ENCODE measurements around the gene C5orf34. TPM values are rescaled to one million over a fixed set of nuclear protein-coding genes. Genes with fewer than 3 reads are reported as not detected.
"Not testable (repeated sequence)": the region's sequence is repeated elsewhere in the genome, so short reads cannot be mapped to it uniquely, and the experiment has no call there.

The C5orf34 gene
- total RNA-seq, 4 donors from 2014 or later, result 0.31 to 1.2 (median 0.91) TPM

DNA sequence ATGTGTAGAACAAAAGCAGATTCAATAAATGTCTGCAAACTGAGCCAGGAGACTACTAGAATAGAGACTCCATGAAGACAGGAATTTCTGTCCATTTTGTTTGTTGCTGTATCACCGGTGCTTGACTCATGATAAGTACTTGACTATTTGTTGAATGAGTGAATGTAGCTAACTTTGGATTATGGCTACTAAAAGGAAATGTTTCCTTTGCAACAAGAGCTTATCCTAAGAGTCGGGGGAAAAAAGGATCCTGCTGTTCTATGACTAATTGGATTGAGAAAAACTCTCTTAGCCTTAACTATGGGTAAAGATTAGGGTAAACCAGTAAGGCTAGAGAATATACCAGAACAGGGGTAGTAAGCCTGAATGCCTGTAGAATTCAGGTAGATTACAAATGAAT, 38.4 kb upstream of the C5orf34 start:
- Histone ChIP-seq H3K4me3 (no peak overlapping the region), H3K4me1 (peaks cover 6 to 83% (median 19%) of the 10 kb centered on the region in 3 donors), H3K27ac (no peak overlapping the region), H3K27me3 (no peaks in the 10 kb centered on the region), H3K36me3 (peaks cover 0 to 48% of the 10 kb centered on the region in 2 donors), H3K9me3 (no peaks in the 10 kb centered on the region)
- WGBS, 2 donors (ENCODE audit: low coverage in 1 of 2), result 59 to 69% methylated on average over 2 of the region's 2 CpGs
- TF ChIP-seq, protein P1, sequence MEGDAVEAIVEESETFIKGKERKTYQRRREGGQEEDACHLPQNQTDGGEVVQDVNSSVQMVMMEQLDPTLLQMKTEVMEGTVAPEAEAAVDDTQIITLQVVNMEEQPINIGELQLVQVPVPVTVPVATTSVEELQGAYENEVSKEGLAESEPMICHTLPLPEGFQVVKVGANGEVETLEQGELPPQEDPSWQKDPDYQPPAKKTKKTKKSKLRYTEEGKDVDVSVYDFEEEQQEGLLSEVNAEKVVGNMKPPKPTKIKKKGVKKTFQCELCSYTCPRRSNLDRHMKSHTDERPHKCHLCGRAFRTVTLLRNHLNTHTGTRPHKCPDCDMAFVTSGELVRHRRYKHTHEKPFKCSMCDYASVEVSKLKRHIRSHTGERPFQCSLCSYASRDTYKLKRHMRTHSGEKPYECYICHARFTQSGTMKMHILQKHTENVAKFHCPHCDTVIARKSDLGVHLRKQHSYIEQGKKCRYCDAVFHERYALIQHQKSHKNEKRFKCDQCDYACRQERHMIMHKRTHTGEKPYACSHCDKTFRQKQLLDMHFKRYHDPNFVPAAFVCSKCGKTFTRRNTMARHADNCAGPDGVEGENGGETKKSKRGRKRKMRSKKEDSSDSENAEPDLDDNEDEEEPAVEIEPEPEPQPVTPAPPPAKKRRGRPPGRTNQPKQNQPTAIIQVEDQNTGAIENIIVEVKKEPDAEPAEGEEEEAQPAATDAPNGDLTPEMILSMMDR (IDR thresholded peaks at IDR 0.05), result no peak
- TF ChIP-seq EP300 (IDR thresholded peaks at IDR 0.05) (no peak), POLR2AphosphoS5 (IDR thresholded peaks at IDR 0.05) (no peak), POLR2A (IDR thresholded peaks at IDR 0.05) (no peak)
- no peak for ATAC-seq

DNA sequence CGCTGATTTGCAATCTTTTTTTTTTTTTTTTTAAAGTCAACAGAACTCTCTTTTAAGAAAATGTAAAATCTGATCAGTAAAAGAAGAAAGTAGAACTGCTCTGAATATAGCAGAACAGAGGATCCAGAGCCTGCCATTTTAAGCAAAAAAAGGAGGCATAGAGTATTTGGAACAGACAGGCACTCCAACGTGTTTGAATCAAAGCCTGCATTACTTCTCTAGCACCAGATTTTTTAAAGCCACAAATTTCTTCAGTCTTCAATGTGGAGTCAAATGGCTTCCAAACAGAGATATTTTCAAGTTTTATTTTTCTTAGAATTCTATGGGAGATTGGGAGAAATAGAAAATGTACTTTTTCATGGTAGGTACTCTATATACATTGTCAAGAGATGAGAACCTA, 36.8 kb upstream of the C5orf34 start:
- H3K27ac ChIP-seq, result no peak overlapping the region
- no peaks in the 10 kb centered on the region for H3K9me3 ChIP-seq
- WGBS, 2 donors (ENCODE audit: low coverage in 1 of 2), result 51 to 60% methylated on average over 2 of the region's 2 CpGs
- H3K36me3 ChIP-seq, result peaks cover 3 to 62% of the 10 kb centered on the region in 2 donors
- TF ChIP-seq POLR2A (IDR thresholded peaks at IDR 0.05) (no peak), POLR2AphosphoS5 (IDR thresholded peaks at IDR 0.05) (no peak), EP300 (IDR thresholded peaks at IDR 0.05) (no peak)
- TF ChIP-seq, protein P1 (IDR thresholded peaks at IDR 0.05), result no peak
- H3K4me3 ChIP-seq, result no peak overlapping the region
- no peak for ATAC-seq
- H3K4me1 ChIP-seq, result peaks cover 6 to 81% (median 19%) of the 10 kb centered on the region in 3 donors
- H3K27me3 ChIP-seq, result no peaks in the 10 kb centered on the region

DNA sequence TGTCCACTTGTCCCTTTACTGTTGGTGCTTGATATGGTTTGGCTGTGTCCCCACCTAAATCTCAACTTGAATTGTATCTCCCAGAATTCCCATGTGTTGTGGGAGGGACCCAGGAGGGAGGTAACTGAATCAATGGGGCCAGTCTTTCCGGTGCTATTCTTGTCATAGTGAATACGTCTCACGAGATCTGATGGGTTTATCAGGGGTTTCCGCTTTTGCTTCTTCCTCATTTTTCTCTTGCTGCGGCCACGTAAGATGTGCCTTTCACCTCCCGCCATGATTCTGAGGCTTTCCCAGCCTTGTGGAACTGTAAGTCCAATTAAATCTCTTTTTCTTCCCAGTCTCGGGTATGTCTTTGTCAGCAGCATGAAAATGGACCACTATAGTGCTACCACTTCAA, 34.3 kb upstream of the C5orf34 start:
- H3K4me1 ChIP-seq, result peaks cover 2 to 64% (median 11%) of the 10 kb centered on the region in 3 donors
- H3K27me3 ChIP-seq, H3K9me3 ChIP-seq, H3K4me3 ChIP-seq, H3K27ac ChIP-seq, ATAC-seq: not testable (repeated sequence)
- H3K36me3 ChIP-seq, result peaks cover 8 to 82% of the 10 kb centered on the region in 2 donors
- 93 to 94% methylated on average over 5 to 8 of the region's 8 CpGs for WGBS, 2 donors (ENCODE audit: low coverage in 1 of 2)

DNA sequence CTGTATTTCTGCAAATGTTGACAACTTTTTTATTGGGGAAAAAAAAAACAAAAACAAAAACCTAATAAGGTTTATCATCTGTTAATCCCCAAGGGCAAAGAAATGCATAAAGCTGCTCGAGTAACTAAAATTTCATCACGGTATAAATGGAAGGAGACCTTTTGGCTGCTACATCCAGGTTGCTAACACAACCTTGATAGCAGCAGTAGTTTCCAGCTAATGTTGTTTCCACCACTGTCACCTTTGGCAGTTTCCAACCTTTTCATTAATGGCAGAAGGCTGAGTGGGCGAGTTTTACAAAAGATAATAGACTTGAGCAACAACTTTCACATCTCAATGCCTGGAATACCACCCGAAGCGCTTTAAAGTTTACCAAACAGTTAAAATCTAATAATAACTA, 33.4 kb upstream of the C5orf34 start:
- WGBS, 2 donors (ENCODE audit: low coverage in 1 of 2), result 49 to 80% methylated on average over 5 of the region's 5 CpGs
- ATAC-seq, result no peak
- Histone ChIP-seq H3K36me3 (peaks cover 8 to 78% of the 10 kb centered on the region in 2 donors), H3K4me1 (peaks cover 0 to 60% (median 4%) of the 10 kb centered on the region in 3 donors), H3K4me3 (no peak overlapping the region), H3K9me3 (no peaks in the 10 kb centered on the region), H3K27ac (no peak overlapping the region), H3K27me3 (no peaks in the 10 kb centered on the region)
- TF ChIP-seq, protein P1 (IDR thresholded peaks at IDR 0.05), result no peak
- no peak for TF ChIP-seq EP300 (IDR thresholded peaks at IDR 0.05)

DNA sequence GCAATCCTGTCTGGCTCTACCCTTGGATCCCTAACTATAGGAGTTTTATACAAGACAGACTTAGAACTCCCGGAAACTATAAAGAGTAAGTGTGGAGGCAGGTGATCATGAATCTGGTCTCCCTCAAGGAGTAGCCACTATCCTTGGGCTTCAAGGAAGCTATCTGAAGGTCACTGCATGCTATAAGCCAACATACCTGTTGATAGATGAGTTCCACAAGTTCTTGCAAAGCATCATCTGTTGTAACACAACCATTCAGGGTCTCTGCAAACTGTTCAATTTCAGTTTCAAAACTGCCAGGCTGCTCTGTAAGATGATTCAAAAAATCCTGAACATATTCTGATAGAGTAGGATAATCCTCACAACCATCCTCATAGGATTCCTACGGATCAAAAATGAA, 32.6 kb upstream of the C5orf34 start:
- 77 to 80% methylated on average over 1 to 2 of the region's 2 CpGs for WGBS, 2 donors (ENCODE audit: low coverage in 1 of 2)
- H3K27ac ChIP-seq, result no peak overlapping the region
- TF ChIP-seq POLR2AphosphoS5 (IDR thresholded peaks at IDR 0.05) (no peak), POLR2A (IDR thresholded peaks at IDR 0.05) (no peak), EP300 (IDR thresholded peaks at IDR 0.05) (no peak)
- TF ChIP-seq, protein P1 (IDR thresholded peaks at IDR 0.05), result no peak
- H3K27me3 ChIP-seq, result no peaks in the 10 kb centered on the region
- H3K9me3 ChIP-seq, result no peaks in the 10 kb centered on the region
- peaks cover 0 to 60% (median 0%) of the 10 kb centered on the region in 3 donors for H3K4me1 ChIP-seq
- peaks cover 8 to 85% of the 10 kb centered on the region in 2 donors for H3K36me3 ChIP-seq
- no peak overlapping the region for H3K4me3 ChIP-seq
- ATAC-seq, result no peak

All from gastroesophageal sphincter (tissue), 4 donors.